T-cell (primary cell): Measurements from ENCODE around the gene TMEM259. TPM values are rescaled to one million over a fixed set of nuclear protein-coding genes. Genes with fewer than 3 reads are reported as not detected.
A peak's percentile ranks its signal among the peaks of the same experiment; 100 is the strongest.

Experiments
- ATAC-seq, 4 experiments: fragments of 200-7000 bp in 3 of 4; fragments of 150-1000 bp in 1 of 4; cut with Tn5 transposase; replicated peaks in 1 of 4; 1 replicate in 3 of 4; 2 replicates in 1 of 4; pipeline ENCODE4 v1.10.0; 2021; ENCODE audit warnings: moderate library complexity in 3 of 4, mild to moderate bottlenecking in 2 of 4, moderate number of reproducible peaks in 1 of 4
- CTCF ChIA-PET, 2 donors: fragments of 300-600 bp; sonication (Branson Sonifier 250); formaldehyde crosslinking; loops; one replicate each; lab custom pipeline; 2022; ENCODE audit warnings: antibody characterized with exemption in 2 of 2; lab: Charles Lee
- POLR2A ChIA-PET, 2 donors: fragments of 300-600 bp; sonication (Branson Sonifier 250); formaldehyde crosslinking; loops; one replicate each; lab custom pipeline; 2022; ENCODE audit warnings: antibody characterized with exemption in 2 of 2; lab: Charles Lee
- DNase-seq, 35 experiments: peaks; one replicate each; pipeline versions ENCODE4 v3.0.0 to v3.0.0-alpha.2; 2013 to 2023
- H3K27ac ChIP-seq: one replicate; pipeline ENCODE4 v1.5.1; 2013; ENCODE audit warnings: low read length
- H3K27me3 ChIP-seq, 2 experiments: replicated peaks in 1 of 2; 1 replicate in 1 of 2; 2 replicates in 1 of 2; pipeline versions ENCODE4 v1.6.1 to v1.7.0; 2013; ENCODE audit warnings: low read length in 1 of 2, mixed read lengths in 1 of 2; ENCODE audit not compliant: control insufficient read depth in 2 of 2, insufficient read depth in 2 of 2; ENCODE audit errors: extremely low read depth in 1 of 2
- H3K36me3 ChIP-seq, 2 donors: 1 replicate in 1 of 2; 2 replicates in 1 of 2; pipeline versions ENCODE4 v1.6.1 to v1.7.0; 2013; ENCODE audit warnings: low read length in 1 of 2; ENCODE audit not compliant: control insufficient read depth in 2 of 2, insufficient read depth in 1 of 2; ENCODE audit errors: extremely low read depth in 1 of 2
- H3K4me1 ChIP-seq, 2 experiments: 1 replicate in 1 of 2; 2 replicates in 1 of 2; pipeline versions ENCODE4 v1.6.1 to v1.7.0; 2013; ENCODE audit warnings: low read length in 2 of 2, mixed read lengths in 1 of 2; ENCODE audit not compliant: insufficient read depth in 2 of 2, control insufficient read depth in 1 of 2; ENCODE audit errors: extremely low read depth in 1 of 2
- H3K4me3 ChIP-seq, 2 donors: 1 replicate in 1 of 2; 2 replicates in 1 of 2; pipeline versions ENCODE4 v1.5.1 to v1.7.0; 2013; ENCODE audit warnings: mild to moderate bottlenecking in 2 of 2, low read length in 1 of 2, moderate library complexity in 1 of 2; ENCODE audit not compliant: control insufficient read depth in 1 of 2; ENCODE audit errors: extremely low read depth in 1 of 2
- H3K9me3 ChIP-seq: 2 replicates; pipeline ENCODE4 v1.7.0; 2013
- H3K27ac Mint-ChIP-seq, 2 donors: one replicate each; pipeline ENCODE4 v1.8.0; 2020 to 2021; ENCODE audit warnings: mild to moderate bottlenecking in 2 of 2, mixed read lengths in 2 of 2
- H3K27me3 Mint-ChIP-seq, 2 donors: one replicate each; pipeline ENCODE4 v1.8.0; 2021 to 2022; ENCODE audit warnings: mixed read lengths in 2 of 2
- H3K36me3 Mint-ChIP-seq: one replicate; pipeline ENCODE4 v1.8.0; 2021; ENCODE audit warnings: mixed read lengths
- H3K4me1 Mint-ChIP-seq, 3 donors: one replicate each; pipeline ENCODE4 v1.8.0; 2020 to 2022; ENCODE audit warnings: mixed read lengths in 3 of 3, mild to moderate bottlenecking in 1 of 3
- H3K4me3 Mint-ChIP-seq, 3 donors: one replicate each; pipeline ENCODE4 v1.8.0; 2020 to 2022; ENCODE audit warnings: mild to moderate bottlenecking in 3 of 3, mixed read lengths in 3 of 3, moderate library complexity in 3 of 3
- H3K9me3 Mint-ChIP-seq, 3 donors: one replicate each; pipeline ENCODE4 v1.8.0; 2020 to 2022; ENCODE audit warnings: mixed read lengths in 3 of 3
- WGBS: methylation state at CpG from one replicate; pipeline ENCODE4 v1.1.5; 2013; ENCODE audit warnings: missing lambda C conversion rate; ENCODE audit not compliant: insufficient coverage; 5-methylcytosine and 5-hydroxymethylcytosine counted together
- total RNA-seq, 35 experiments: library from RNA in 6 of 35; stranded (reverse) in 6 of 35; fragments of 120-200 nt in 1 of 35; gene quantifications; one replicate each; pipeline versions ENCODE4 v1.2.1 to v1.2.4 and lab custom pipeline; 2013 to 2026

Gene TMEM259
- total RNA-seq, 5 donors from 2014 or later (not counting 1 experiment from before 2014, with no cell fraction given): 319 to 423 (median 372) TPM

DNA sequence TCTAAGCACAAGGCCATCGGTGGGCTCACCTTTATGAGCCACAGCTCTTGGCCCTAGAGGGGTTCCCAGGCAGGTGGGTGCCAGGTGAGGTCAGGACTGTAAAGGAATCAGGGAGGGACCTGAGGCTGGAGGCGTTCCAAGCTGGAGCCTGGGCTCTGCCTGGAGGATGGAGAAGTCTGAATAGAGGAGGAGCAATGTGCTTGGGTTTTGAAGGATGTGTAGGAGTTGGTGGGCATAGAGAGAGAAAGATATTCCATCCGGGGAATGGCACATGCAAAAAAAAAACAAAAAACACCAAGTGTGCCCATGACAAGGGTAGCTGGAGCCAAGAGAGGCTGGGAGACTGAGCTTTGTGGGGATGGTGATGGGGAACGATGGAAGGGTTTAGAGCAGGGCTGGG is 18.3 kb downstream of the TMEM259 start:
- Mint-ChIP-seq H3K4me1 (peaks cover 9 to 11% (median 9%) of the 10 kb centered on the region in 3 donors), H3K4me3 (no peak overlapping the region), H3K36me3 (no peaks in the 10 kb centered on the region), H3K9me3 (no peaks in the 10 kb centered on the region), H3K27me3 (peaks cover 17 to 29% of the 10 kb centered on the region in 2 donors), H3K27ac (peak overlapping the region; percentile 9 to 22)
- WGBS: 84% methylated on average over 4 of the region's 4 CpGs
- peaks cover 0 to 18% of the 10 kb centered on the region in 2 experiments for H3K4me1 ChIP-seq
- peaks cover 7 to 54% of the 10 kb centered on the region in 2 experiments for H3K27me3 ChIP-seq
- H3K27ac ChIP-seq: no peak overlapping the region
- CTCF ChIA-PET: interaction anchor here in 1 of 2 donors (0.6 to 0.7 kb wide), 3 partner anchors 14 to 124 kb away, joined by 3 to 5 read pairs (median 5); no protein-coding TSS in a partner anchor
- POLR2A ChIA-PET: no interaction called here
- no peaks in the 10 kb centered on the region for H3K36me3 ChIP-seq
- no peak for DNase-seq
- H3K4me3 ChIP-seq: no peak overlapping the region
- H3K9me3 ChIP-seq: no peaks in the 10 kb centered on the region
- ATAC-seq: no peak

DNA sequence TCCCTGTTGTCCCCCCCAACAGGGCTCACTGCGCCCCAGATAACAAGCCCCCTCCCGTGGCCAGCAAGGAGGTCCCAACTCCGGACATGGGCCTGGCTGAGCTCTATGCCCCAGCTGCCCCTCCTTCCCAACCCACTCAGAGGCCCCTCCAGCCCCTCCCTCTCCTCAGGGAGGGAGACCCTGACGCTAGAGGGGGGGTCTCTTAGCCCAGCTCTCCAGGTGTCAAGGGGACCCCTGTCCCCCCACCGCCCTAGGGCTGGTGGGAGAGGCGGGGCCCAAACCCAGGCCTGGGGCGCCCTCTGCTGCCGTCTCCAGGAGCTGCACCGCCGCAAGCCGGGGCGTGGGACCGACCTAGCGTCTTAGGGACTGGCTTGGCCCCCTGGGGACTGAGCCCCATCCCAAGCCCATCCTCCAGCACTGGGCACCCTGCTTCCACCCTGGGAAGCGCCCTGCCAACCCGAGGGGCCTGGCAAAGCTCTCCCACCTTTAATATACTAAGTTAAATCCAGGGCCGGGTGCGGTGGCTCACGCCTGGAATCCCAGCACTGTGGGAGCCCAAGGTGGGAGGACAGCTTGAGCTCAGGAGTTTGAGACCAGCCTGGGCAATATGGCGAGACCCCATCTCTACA is 19.3 kb downstream of the TMEM259 start:
- ATAC-seq (peak; percentile 68 to 81 (median 72)), DNase-seq (peak in 34 of 35 experiments; percentile 36 to 81 (median 62))
- POLR2A ChIA-PET: interaction anchor here in 1 of 2 donors (0.7 to 1.1 kb wide), 2 partner anchors 15 to 18 kb away, joined by 3 read pairs; no protein-coding TSS in a partner anchor
- Histone ChIP-seq H3K4me1 (peaks cover 0 to 25% of the 10 kb centered on the region in 2 experiments), H3K36me3 (no peaks in the 10 kb centered on the region), H3K4me3 (no peak overlapping the region), H3K27ac (no peak overlapping the region), H3K9me3 (no peaks in the 10 kb centered on the region), H3K27me3 (peaks cover 7 to 60% of the 10 kb centered on the region in 2 experiments)
- H3K4me3 Mint-ChIP-seq: peak overlapping the region in 1 of 3 donors; percentile 56
- no peak overlapping the region for H3K27ac Mint-ChIP-seq
- H3K4me1 Mint-ChIP-seq: peaks cover 9 to 16% (median 10%) of the 10 kb centered on the region in 3 donors
- CTCF ChIA-PET: interaction anchor here (0.5 to 0.7 kb wide), 4 partner anchors 21 to 128 kb away, joined by 3 to 6 read pairs (median 4); no protein-coding TSS in a partner anchor
- WGBS: 0% methylated on average over 9 of the region's 20 CpGs
- peaks cover 17 to 29% of the 10 kb centered on the region in 2 donors for H3K27me3 Mint-ChIP-seq
- H3K9me3 Mint-ChIP-seq: no peaks in the 10 kb centered on the region
- H3K36me3 Mint-ChIP-seq: no peaks in the 10 kb centered on the region

DNA sequence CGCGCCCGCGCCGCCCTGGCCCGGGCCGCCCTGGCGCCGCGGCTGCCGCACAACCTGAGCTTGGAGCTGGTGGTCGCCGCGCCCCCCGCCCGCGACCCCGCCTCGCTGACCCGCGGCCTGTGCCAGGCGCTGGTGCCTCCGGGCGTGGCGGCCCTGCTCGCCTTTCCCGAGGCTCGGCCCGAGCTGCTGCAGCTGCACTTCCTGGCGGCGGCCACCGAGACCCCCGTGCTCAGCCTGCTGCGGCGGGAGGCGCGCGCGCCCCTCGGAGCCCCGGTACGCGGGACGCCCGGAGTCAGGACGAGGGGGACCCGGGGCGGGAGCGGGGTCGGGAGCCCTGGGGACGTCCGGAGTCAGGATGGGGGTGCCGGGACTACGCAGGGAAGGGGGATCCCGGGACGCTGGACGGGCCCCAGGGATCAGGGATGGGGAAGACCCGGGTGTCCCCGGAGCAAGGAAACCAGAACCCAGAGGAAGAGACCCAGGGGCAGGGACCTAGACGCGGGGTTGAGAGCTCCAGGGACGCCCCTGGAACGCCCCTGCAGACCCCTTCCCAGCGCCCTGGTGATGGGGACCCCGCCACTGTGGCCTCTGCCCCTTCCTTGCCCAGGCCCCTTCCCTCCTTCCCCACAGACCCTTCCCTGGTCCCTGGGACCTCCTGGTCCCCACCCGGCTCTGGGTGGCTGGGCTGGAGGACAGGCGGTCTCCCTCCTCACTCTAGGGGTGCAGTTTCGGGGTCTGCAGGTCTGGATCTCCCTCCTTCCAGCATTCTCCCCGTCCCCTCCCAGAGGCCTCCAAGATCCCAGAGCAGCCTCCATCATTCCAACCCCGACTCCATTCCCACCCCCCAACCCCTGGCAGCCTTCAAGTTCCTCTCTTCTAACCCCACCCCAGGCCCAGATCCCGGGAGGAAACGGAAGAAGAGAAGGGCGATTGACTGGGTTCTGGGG is 20.1 kb downstream of the TMEM259 start:
- Histone ChIP-seq H3K4me1 (peaks cover 2 to 33% of the 10 kb centered on the region in 2 experiments), H3K9me3 (no peaks in the 10 kb centered on the region), H3K27me3 (peaks cover 7 to 68% of the 10 kb centered on the region in 2 experiments), H3K27ac (no peak overlapping the region), H3K36me3 (no peaks in the 10 kb centered on the region), H3K4me3 (peak overlapping the region in 1 of 2 donors; percentile 32)
- H3K9me3 Mint-ChIP-seq: no peaks in the 10 kb centered on the region
- DNase-seq: no peak
- H3K36me3 Mint-ChIP-seq: no peaks in the 10 kb centered on the region
- H3K27ac Mint-ChIP-seq: no peak overlapping the region
- peaks cover 15 to 21% (median 15%) of the 10 kb centered on the region in 3 donors for H3K4me1 Mint-ChIP-seq
- 3% methylated on average over 66 of the region's 73 CpGs for WGBS
- ChIA-PET POLR2A (interaction anchor here in 1 of 2 donors (0.7 to 1.1 kb wide), 2 partner anchors 16 to 19 kb away, joined by 3 read pairs; no protein-coding TSS in a partner anchor), CTCF (interaction anchor here in 1 of 2 donors (0.5 to 0.7 kb wide), 3 partner anchors 21 to 129 kb away, joined by 4 to 6 read pairs (median 4); no protein-coding TSS in a partner anchor)
- peaks cover 17 to 29% of the 10 kb centered on the region in 2 donors for H3K27me3 Mint-ChIP-seq
- peak overlapping the region; percentile 13 to 56 (median 36) for H3K4me3 Mint-ChIP-seq
- ATAC-seq: no peak

DNA sequence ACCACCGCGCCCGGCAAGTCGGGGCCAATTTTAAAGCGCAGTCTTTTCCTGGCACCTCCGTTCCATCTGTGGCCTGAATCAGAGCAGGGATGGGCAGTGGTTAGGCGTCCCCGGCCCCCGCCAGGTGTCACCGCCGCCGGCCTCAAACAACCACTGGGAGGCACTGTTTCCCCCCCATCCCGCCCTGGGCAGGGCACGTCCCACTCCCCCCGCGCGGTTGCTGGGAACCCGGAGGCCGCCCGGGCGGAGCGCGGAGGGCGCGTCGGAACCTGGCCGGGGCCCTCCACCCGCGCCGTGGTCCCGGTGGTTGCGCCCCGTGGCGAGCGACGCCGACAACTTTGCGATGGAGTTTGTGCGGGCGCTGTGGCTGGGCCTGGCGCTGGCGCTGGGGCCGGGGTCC is 20.8 kb downstream of the TMEM259 start, which contains the start of gene GRIN3B:
GRIN3B (plus strand) TSS at position 325 of the 400 bp plus-strand sequence; CDS start at position 344, 19 bp downstream.
- Histone ChIP-seq H3K4me3 (peak within 1 kb of the TSS in 1 of 2 donors; percentile 32), H3K36me3 (no peaks in the 10 kb centered on the region), H3K27ac (no peak within 1 kb of the TSS), H3K9me3 (no peaks in the 10 kb centered on the region), H3K27me3 (peaks cover 7 to 74% of the 10 kb centered on the region in 2 experiments), H3K4me1 (peaks cover 2 to 39% of the 10 kb centered on the region in 2 experiments)
- peaks cover 17 to 29% of the 10 kb centered on the region in 2 donors for H3K27me3 Mint-ChIP-seq
- peak; percentile 20 to 55 (median 30) for ATAC-seq
- WGBS: 1% methylated on average over 43 of the region's 43 CpGs
- H3K36me3 Mint-ChIP-seq: no peaks in the 10 kb centered on the region
- ChIA-PET POLR2A (no interaction called here), CTCF (interaction anchor here in 1 of 2 donors (0.9 kb wide), 1 partner anchor 208 kb away, joined by 3 read pairs; no protein-coding TSS in a partner anchor)
- H3K9me3 Mint-ChIP-seq: no peaks in the 10 kb centered on the region
- peak within 1 kb of the TSS in 1 of 2 donors; percentile 57 for H3K27ac Mint-ChIP-seq
- H3K4me1 Mint-ChIP-seq: peaks cover 15 to 21% (median 15%) of the 10 kb centered on the region in 3 donors
- H3K4me3 Mint-ChIP-seq: peak within 1 kb of the TSS; percentile 36 to 66 (median 54)
- peak in 32 of 35 experiments; percentile 29 to 74 (median 48) for DNase-seq

- H3K27me3 ChIP-seq: peaks cover 7 to 74% of the 10 kb centered on the region in 2 experiments
- DNase-seq (no peak), ATAC-seq (no peak)
- Mint-ChIP-seq H3K4me1 (peaks cover 15 to 21% (median 15%) of the 10 kb centered on the region in 3 donors), H3K27me3 (peaks cover 17 to 29% of the 10 kb centered on the region in 2 donors), H3K9me3 (no peaks in the 10 kb centered on the region), H3K36me3 (no peaks in the 10 kb centered on the region), H3K4me3 (peak overlapping the region in 2 of 3 donors; percentile 54 to 66), H3K27ac (peak overlapping the region in 1 of 2 donors; percentile 57)
- ChIA-PET CTCF (interaction anchor here (0.6 to 0.9 kb wide), 2 partner anchors 62 to 207 kb away, joined by 3 read pairs; no protein-coding TSS in a partner anchor), POLR2A (interaction anchor here in 1 of 2 donors (0.7 kb wide), 1 partner anchor 469 kb away, joined by 3 read pairs; no protein-coding TSS in a partner anchor)
- WGBS: 65% methylated on average over 3 of the region's 3 CpGs
- no peak overlapping the region for H3K27ac ChIP-seq
- H3K4me3 ChIP-seq: no peak overlapping the region
- peaks cover 2 to 39% of the 10 kb centered on the region in 2 experiments for H3K4me1 ChIP-seq
- H3K36me3 ChIP-seq: peaks cover 0 to 3% of the 10 kb centered on the region in 2 donors
- H3K9me3 ChIP-seq: no peaks in the 10 kb centered on the region
Observed at GRCh38 chr19:999379-999719, 21.6 kb downstream of the TMEM259 start.
